PC-9 (cell line): Measurements from ENCODE around the gene LOC101059915.

ENCODE experiments used
- BruUV-seq: library from RNA; stranded (reverse); fragments of 400-500 nt; replicated peaks from 2 replicates; lab custom pipeline; 2021; lab: Mats Ljungman, UMichigan
- CTCF ChIA-PET: fragments of 300-600 bp; sonication (Branson Sonifier 250); formaldehyde crosslinking; loops from one replicate; lab custom pipeline; 2022; ENCODE audit warnings: antibody characterized with exemption; lab: Charles Lee
- POLR2A ChIA-PET: fragments of 300-600 bp; sonication (Branson Sonifier 250); formaldehyde crosslinking; loops from one replicate; lab custom pipeline; 2022; ENCODE audit warnings: antibody characterized with exemption; ENCODE audit not compliant: unreplicated experiment; lab: Charles Lee
- DNase-seq, 2 experiments: peaks; one replicate each; pipeline versions ENCODE4 v3.0.0 to v3.0.0-alpha.2; 2015 to 2022; ENCODE audit warnings: mixed read lengths in 1 of 2
- H2AFZ ChIP-seq: fragments of 200-600 bp; sonication (generic); 2 replicates; pipeline ENCODE4 v1.8.1; 2017; ENCODE audit warnings: antibody characterized with exemption
- H3F3A ChIP-seq: fragments of 200-600 bp; sonication (generic); 2 replicates; pipeline ENCODE4 v1.8.1; 2017; ENCODE audit warnings: antibody characterized with exemption, mild to moderate bottlenecking, low read depth; ENCODE audit not compliant: insufficient read depth
- H3K27ac ChIP-seq: fragments of 200-600 bp; sonication (generic); 2 replicates; pipeline ENCODE4 v1.6.1; 2016; ENCODE audit warnings: mixed run types
- H3K27me3 ChIP-seq: fragments of 200-600 bp; sonication (generic); 2 replicates; pipeline ENCODE4 v1.6.1; 2016; ENCODE audit warnings: low read depth, mixed run types; ENCODE audit not compliant: insufficient read depth
- H3K36me3 ChIP-seq: fragments of 200-600 bp; sonication (generic); 2 replicates; pipeline ENCODE4 v1.6.1; 2016; ENCODE audit warnings: low read depth, mixed run types
- H3K4me1 ChIP-seq: fragments of 200-600 bp; sonication (generic); replicated peaks from 2 replicates; pipeline ENCODE4 v1.6.1; 2016; ENCODE audit warnings: mixed run types; ENCODE audit not compliant: insufficient read depth
- H3K4me2 ChIP-seq: fragments of 200-600 bp; sonication (generic); 2 replicates; pipeline ENCODE4 v1.6.1; 2017; ENCODE audit warnings: mixed run types
- H3K4me3 ChIP-seq: fragments of 200-600 bp; sonication (generic); 2 replicates; pipeline ENCODE4 v1.6.1; 2016; ENCODE audit warnings: mixed run types
- H3K79me2 ChIP-seq: fragments of 200-600 bp; sonication (generic); 2 replicates; pipeline ENCODE4 v1.6.1; 2017; ENCODE audit warnings: low read depth, mixed run types
- H3K9me2 ChIP-seq: fragments of 200-600 bp; sonication (generic); 2 replicates; pipeline ENCODE4 v1.8.1; 2017; ENCODE audit warnings: mild to moderate bottlenecking; ENCODE audit not compliant: insufficient read depth
- H3K9me3 ChIP-seq: fragments of 200-600 bp; sonication (generic); 2 replicates; pipeline ENCODE4 v1.8.1; 2016; ENCODE audit warnings: low read depth; ENCODE audit not compliant: insufficient read depth
- H4K20me1 ChIP-seq: fragments of 200-600 bp; sonication (generic); 2 replicates; pipeline ENCODE4 v1.8.1; 2017; ENCODE audit not compliant: insufficient read depth
- EZH2 ChIP-seq: fragments of 200-600 bp; sonication (generic); IDR thresholded peaks from 2 replicates; pipeline ENCODE4 v1.8.0; 2017; ENCODE audit warnings: antibody characterized with exemption, low read depth
- intact Hi-C: fragments of 100-400 bp; cut with micrococcal nuclease; formaldehyde crosslinking; loops from one replicate; pipeline ENCODE4 v1.10.0; 2022; ENCODE audit not compliant: unreplicated experiment
- TF ChIP-seq, protein P1 (sequence below): fragments of 200-600 bp; sonication (generic); conservative IDR thresholded peaks from 2 replicates; pipeline ENCODE4 v1.6.1; 2017; ENCODE audit warnings: mixed run types, antibody characterized with exemption, mild to moderate bottlenecking, moderate library complexity

Gene LOC101059915

DNA sequence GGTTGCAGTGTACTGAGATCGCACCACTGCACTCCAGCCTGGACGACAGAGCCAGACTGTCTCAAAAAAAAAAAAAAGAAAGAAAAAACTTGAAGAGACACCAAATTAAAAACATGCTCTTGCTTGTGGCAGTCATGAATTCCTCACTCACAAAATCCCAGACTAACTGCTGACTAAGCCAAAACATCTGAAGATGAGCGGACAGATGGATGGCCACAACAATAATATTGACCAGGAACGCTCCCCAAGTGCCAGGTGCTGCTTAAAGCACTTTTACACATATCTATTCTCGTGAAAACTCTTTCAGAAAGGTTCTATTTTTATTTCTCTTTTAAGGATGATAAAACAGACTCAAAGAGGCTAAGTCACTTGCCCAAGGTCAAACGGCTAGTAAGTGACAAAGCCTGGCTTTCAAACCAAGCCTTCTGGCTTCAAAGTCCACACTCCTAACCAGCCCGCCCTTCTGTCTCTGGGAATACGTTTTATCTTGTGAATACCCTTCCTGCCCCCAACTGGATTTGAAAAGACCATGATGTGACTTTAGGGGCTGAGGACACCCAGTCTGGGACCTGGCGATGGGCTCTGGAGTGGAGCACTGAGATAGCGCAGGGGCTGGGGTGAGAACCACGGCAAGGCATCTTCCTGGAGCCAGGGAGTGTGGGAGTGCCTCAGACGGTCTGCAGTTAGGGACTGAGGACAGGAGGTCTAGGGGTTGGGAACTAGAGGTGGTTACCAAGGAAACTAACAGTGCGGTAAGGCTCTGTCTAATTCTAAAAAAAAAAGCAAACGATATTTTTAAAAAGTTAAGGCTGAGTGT, 39.5 kb upstream of the LOC101059915 start:
- POLR2A ChIA-PET = no interaction called here
- TF ChIP-seq EZH2 = no peak
- TF ChIP-seq, protein P1, sequence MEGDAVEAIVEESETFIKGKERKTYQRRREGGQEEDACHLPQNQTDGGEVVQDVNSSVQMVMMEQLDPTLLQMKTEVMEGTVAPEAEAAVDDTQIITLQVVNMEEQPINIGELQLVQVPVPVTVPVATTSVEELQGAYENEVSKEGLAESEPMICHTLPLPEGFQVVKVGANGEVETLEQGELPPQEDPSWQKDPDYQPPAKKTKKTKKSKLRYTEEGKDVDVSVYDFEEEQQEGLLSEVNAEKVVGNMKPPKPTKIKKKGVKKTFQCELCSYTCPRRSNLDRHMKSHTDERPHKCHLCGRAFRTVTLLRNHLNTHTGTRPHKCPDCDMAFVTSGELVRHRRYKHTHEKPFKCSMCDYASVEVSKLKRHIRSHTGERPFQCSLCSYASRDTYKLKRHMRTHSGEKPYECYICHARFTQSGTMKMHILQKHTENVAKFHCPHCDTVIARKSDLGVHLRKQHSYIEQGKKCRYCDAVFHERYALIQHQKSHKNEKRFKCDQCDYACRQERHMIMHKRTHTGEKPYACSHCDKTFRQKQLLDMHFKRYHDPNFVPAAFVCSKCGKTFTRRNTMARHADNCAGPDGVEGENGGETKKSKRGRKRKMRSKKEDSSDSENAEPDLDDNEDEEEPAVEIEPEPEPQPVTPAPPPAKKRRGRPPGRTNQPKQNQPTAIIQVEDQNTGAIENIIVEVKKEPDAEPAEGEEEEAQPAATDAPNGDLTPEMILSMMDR = no peak
- no peak for DNase-seq
- CTCF ChIA-PET = no interaction called here
- Histone ChIP-seq H3K27me3 (no peaks in the 10 kb centered on the region), H4K20me1 (no peaks in the 10 kb centered on the region), H3K27ac (no peak overlapping the region), H3K9me2 (no peaks in the 10 kb centered on the region), H3K79me2 (no peaks in the 10 kb centered on the region), H3K9me3 (no peaks in the 10 kb centered on the region), H3F3A (no peaks in the 10 kb centered on the region), H3K4me3 (no peak overlapping the region), H3K4me2 (no peak overlapping the region), H3K36me3 (no peaks in the 10 kb centered on the region), H3K4me1 (no peaks in the 10 kb centered on the region), H2AFZ (no peak overlapping the region)
- intact Hi-C loops = no loop called here
- BruUV-seq = no TSS peak

DNA sequence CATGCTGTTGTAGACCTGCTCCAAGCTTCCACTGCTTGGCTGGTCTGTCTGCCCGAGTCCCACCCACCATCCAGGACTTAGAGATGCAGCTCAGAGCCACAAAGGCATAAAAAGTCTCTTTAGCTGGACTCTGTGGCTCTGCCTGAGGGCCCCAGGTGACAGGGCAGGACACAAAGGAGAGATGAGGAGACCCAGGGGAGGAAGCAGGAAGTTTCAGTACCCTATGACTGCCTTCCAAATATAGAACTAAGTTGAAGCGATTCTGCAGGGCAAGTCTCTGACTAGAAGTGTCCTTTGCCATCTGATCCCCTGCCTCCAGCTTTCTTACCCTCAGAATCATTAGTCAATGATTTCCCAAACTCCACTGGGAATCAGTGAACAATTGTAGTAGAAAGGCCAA, 37.9 kb upstream of the LOC101059915 start:
- ChIA-PET POLR2A (no interaction called here), CTCF (no interaction called here)
- BruUV-seq = no TSS peak
- no peaks in the 10 kb centered on the region for H3K9me3 ChIP-seq
- H4K20me1 ChIP-seq = no peaks in the 10 kb centered on the region
- H3K79me2 ChIP-seq = no peaks in the 10 kb centered on the region
- H3K27me3 ChIP-seq = no peaks in the 10 kb centered on the region
- no peaks in the 10 kb centered on the region for H3K36me3 ChIP-seq
- H3K9me2 ChIP-seq = no peaks in the 10 kb centered on the region
- H3K4me1 ChIP-seq = no peaks in the 10 kb centered on the region
- no peak overlapping the region for H2AFZ ChIP-seq
- no peak overlapping the region for H3K4me2 ChIP-seq
- no peak overlapping the region for H3K4me3 ChIP-seq
- H3K27ac ChIP-seq = no peak overlapping the region
- intact Hi-C loops = no loop called here
- DNase-seq = no peak
- TF ChIP-seq, protein P1 = no peak
- no peak for TF ChIP-seq EZH2
- no peaks in the 10 kb centered on the region for H3F3A ChIP-seq

DNA sequence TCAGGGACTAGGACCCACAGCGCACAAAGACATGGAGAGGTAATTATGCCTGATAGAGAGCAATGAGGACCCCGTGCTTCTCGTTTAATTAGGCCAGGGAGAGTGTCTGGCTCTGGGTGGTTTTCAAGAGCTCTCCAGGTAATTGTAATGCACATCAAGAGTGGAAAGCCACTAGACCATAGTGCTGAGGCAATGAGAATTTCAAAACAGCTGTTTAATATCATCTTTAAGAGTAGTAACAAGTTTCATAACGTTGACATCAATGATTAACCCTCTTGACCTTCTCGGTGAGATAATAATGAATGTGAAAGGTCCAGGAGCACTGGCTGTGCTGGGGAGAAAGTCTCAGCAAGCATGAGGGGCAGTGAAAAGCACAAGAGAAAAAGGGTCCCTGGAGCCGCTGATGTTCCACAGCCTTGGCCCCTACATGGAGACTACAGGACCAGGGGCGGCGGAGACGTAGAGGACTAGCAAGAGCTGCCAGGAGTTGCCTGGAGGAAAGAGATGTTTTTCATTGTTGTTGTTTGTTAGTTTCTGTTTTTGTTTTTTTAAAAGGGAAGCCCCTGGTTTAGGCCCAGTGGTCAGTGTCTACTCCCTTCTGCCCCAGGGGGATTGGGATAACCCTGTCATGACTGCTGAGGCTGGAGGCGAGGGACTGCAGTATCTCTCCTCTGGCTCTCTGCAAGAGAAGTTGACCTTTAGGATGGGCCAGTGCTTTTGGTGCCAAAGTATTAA, 34.3 kb upstream of the LOC101059915 start:
- ChIA-PET POLR2A (no interaction called here), CTCF (no interaction called here)
- H3K79me2 ChIP-seq = no peaks in the 10 kb centered on the region
- no peak overlapping the region for H3K27ac ChIP-seq
- BruUV-seq = no TSS peak
- H3K9me2 ChIP-seq = no peaks in the 10 kb centered on the region
- TF ChIP-seq, protein P1 = no peak
- no peak for TF ChIP-seq EZH2
- no peaks in the 10 kb centered on the region for H4K20me1 ChIP-seq
- no peak overlapping the region for H3K4me2 ChIP-seq
- no peak for DNase-seq
- no peaks in the 10 kb centered on the region for H3K4me1 ChIP-seq
- no peaks in the 10 kb centered on the region for H3K27me3 ChIP-seq
- intact Hi-C loops = no loop called here
- H3K9me3 ChIP-seq = no peaks in the 10 kb centered on the region
- H3K4me3 ChIP-seq = no peak overlapping the region
- H3F3A ChIP-seq = no peaks in the 10 kb centered on the region
- no peak overlapping the region for H2AFZ ChIP-seq
- no peaks in the 10 kb centered on the region for H3K36me3 ChIP-seq
